ENCODE data around the gene RECQL5.

Gene RECQL5

DNA sequence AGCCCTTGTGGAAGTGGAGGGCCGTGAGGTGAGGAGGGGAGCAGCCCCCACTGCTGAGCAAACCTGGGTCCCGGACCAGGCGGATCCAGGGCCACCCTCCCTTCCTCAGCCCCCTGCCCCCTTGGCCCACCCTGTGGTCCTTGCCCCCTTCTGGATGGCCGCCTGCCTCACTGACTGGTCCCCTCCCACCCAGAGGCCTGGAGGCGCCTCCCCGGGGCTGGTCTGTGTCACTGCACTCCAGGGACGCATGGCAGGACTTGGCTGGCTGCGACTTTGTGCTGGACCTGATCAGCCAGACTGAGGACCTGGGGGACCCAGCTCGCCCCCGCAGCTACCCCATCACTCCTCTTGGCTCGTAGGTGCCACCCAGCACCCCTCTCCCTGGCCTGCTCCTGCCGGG is 52.9 kb downstream of the RECQL5 start:
- Mint-ChIP-seq H3K9me3 (no peaks in the 10 kb centered on the region), H3K27me3 (no peaks in the 10 kb centered on the region), H3K36me3 (ENCODE audit: low read depth) (no peaks in the 10 kb centered on the region), H3K4me1 (no peaks in the 10 kb centered on the region), H3K4me3 (no peak overlapping the region), H3K27ac (no peak overlapping the region)
- ATAC-seq, result no peak
- no peak for DNase-seq

DNA sequence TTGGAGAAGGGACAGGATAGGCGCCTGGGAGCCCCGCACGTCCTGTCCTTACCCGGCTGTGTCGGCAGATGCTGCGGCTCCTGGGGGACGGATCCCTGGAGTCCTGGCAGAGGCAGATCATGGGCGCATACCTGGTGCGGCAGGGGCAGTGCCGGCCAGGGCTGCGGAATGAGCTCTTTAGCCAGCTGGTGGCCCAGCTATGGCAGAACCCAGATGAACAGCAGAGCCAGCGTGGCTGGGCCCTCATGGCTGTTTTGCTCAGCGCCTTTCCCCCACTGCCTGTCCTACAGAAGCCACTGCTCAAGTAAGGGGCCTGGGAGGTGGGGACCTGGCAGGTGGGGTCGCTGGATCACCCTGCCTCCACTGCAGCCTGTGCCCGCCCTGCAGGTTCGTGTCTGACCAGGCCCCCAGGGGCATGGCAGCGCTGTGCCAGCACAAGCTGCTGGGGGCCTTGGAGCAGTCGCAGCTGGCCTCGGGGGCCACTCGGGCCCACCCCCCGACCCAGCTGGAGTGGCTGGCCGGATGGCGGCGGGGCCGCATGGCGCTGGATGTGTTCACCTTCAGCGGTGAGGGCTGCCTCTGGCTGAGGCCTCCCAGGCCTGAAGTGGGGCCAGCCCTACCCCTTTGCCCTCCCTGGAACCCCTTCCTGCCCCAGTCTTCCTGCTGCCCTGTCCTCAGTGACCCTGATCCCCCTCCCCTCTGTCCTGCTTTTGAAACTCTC is 53.9 kb downstream of the RECQL5 start:
- Mint-ChIP-seq H3K36me3 (ENCODE audit: low read depth) (no peaks in the 10 kb centered on the region), H3K27ac (no peak overlapping the region), H3K9me3 (no peaks in the 10 kb centered on the region), H3K4me3 (no peak overlapping the region), H3K27me3 (no peaks in the 10 kb centered on the region), H3K4me1 (no peaks in the 10 kb centered on the region)
- DNase-seq (no peak), ATAC-seq (no peak)

DNA sequence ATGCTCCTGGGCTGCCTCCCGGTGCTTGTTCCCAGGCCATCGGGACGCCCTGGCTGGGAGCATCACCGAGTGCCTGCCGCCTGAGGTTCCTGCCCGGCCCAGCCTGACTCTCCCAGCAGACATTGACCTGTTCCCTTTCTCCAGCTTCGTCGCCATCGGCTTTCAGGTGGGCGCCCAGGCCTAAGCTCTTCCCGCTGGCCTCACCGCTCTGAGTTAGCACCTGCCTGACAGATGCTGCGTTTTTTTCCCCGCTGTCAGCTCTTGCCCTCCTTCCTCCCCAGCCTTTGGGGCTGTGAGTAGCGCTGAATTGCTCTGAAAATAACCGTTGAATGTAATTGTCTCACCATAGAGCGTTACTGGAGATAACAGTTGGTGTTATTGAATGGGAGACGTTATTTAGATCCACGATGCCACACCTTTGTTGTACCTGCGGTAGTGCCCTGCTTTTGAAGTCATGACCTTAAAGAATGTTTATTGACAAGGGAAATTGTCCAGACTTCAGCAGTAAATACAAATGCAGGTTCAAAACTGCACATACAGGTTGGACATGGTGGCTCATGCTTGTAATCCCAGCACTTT is 55.0 kb downstream of the RECQL5 start:
- no peaks in the 10 kb centered on the region for H3K4me1 Mint-ChIP-seq
- no peaks in the 10 kb centered on the region for H3K9me3 Mint-ChIP-seq
- no peak overlapping the region for H3K4me3 Mint-ChIP-seq
- ATAC-seq (no peak), DNase-seq (no peak)
- no peaks in the 10 kb centered on the region for H3K27me3 Mint-ChIP-seq
- no peak overlapping the region for H3K27ac Mint-ChIP-seq
- H3K36me3 Mint-ChIP-seq (ENCODE audit: low read depth), result no peaks in the 10 kb centered on the region

DNA sequence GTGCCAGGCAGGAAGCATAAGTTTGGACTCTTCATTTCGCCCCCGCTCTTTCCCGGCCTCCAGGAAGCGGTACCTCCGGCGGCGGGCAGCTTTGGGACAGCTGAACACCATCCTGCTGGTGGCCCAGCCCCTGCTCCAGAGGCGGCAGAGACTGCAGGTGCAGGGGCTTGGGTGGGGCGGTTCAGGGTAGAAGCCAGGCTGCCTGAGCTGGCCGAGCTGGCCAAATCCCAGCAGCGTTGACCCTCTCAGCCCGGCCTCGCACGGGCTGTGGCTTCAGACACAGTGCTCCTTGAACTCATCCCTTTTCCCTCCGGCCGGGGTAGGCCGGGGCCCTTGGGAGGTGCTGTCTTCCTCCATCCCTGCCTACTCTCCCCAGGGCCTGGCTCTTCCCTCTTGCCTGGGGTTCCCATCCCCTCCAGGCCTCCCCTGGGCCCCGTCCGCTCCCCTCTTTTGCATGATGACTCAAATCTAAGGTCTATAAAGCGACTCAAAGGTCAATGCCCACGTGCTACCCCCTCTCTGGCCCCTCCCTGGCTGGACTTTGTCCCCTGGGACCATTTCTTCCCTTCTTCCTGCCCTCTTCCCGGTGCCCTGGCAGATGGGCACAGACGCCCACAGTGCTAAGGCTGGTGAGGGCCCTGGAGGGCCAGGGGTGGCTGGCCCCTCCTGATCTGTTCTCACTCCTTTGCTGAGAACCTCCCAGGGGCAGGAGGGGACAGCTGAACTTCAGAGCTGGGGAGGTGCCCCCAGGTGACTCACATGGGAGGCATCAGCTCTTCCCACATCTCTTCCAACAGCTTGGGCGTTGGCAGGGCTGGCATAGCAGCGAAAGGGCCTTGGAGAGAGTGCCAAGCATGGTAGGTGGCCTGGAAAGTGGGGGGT is 56.6 kb downstream of the RECQL5 start:
- Mint-ChIP-seq H3K4me1 (no peaks in the 10 kb centered on the region), H3K36me3 (ENCODE audit: low read depth) (no peaks in the 10 kb centered on the region), H3K27me3 (no peaks in the 10 kb centered on the region), H3K27ac (no peak overlapping the region), H3K9me3 (no peaks in the 10 kb centered on the region), H3K4me3 (no peak overlapping the region)
- DNase-seq (no peak), ATAC-seq (no peak)

DNA sequence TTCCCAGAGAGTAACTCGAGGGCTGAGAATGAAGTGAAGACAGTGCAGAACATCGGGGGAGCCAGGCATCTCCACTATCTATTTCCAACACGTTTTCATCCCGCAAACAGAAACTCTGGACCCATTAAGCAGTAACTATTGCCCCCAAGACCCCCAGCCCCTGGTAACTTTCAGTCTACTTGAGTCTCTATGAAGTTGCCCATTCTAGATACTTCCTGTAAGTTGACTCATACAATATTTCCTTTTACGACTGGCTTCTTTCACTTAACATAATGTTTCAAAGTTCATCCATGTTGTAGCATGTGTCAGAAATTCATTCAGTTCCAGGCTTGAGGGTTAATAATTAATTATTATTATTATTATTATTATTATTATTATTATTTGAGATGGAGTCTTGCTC is 59.9 kb downstream of the RECQL5 start:
- no peak overlapping the region for H3K4me3 Mint-ChIP-seq

DNA sequence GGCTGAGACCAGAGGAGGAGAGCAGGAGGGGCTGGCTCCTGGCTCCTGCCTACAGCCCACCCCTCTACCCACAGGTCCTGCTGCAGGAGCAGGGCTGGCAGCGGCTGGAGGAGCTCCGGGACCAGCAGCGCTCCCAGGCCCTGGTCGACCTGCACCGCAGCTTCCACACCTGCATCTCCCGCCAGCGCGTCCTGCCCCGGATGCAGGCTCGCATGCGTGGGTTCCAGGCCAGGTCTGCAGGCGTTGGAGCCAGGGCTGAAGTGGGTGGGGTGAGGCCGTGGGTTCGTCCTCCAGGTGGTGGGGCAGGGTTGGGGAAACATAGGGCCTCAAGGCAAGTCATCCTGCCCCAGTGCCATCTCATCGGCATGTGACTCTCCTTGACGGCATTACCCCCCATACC is 61.2 kb downstream of the RECQL5 start:
- no peak overlapping the region for H3K27ac Mint-ChIP-seq
- no peaks in the 10 kb centered on the region for H3K9me3 Mint-ChIP-seq
- H3K27me3 Mint-ChIP-seq, result no peaks in the 10 kb centered on the region
- no peak overlapping the region for H3K4me3 Mint-ChIP-seq
- ATAC-seq (no peak), DNase-seq (no peak)
- H3K36me3 Mint-ChIP-seq (ENCODE audit: low read depth), result no peaks in the 10 kb centered on the region
- no peaks in the 10 kb centered on the region for H3K4me1 Mint-ChIP-seq

More for the DNA sequence above, 59.9 kb downstream of the RECQL5 start:
- ATAC-seq, result no peak
- H3K27me3 Mint-ChIP-seq, result no peaks in the 10 kb centered on the region
- no peak for DNase-seq
- H3K27ac Mint-ChIP-seq, result no peak overlapping the region
- no peaks in the 10 kb centered on the region for H3K9me3 Mint-ChIP-seq
- H3K4me1 Mint-ChIP-seq, result no peaks in the 10 kb centered on the region
- H3K36me3 Mint-ChIP-seq (ENCODE audit: low read depth), result no peaks in the 10 kb centered on the region

DNA sequence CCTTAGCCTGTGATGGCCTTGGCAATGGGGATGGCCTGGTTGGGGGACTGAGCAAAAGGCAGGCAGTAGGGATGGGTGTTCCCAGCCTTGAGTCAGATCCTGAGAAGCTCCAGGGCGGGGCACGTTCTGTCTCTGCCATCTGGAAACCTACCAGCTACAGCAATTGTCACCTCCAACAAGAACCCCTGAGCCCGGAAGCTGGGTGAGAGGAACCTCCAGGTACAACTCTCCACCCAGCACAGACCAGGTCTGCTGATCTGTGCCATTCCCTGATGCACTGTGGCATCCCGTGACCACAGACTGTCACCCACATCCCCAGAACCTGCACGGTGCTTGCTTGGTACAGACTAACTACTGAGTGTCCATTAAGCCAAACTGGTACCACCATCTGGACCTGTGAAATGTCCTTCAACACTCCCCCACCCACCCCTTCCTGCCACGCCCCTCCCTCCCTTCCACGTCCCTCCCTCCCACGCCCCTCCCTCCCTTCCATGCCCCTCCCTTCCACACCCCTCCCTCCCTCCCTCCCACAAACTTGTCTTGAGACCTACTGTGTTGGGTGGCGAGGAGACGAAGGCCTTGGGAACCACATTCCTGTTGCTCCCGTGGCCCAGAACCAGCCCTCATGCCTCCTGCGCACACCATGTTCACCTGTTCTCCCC is 62.8 kb downstream of the RECQL5 start:
- Mint-ChIP-seq H3K36me3 (ENCODE audit: low read depth) (no peaks in the 10 kb centered on the region), H3K4me1 (no peaks in the 10 kb centered on the region), H3K27me3 (no peaks in the 10 kb centered on the region), H3K9me3 (no peaks in the 10 kb centered on the region), H3K4me3 (no peak overlapping the region), H3K27ac (no peak overlapping the region)
- DNase-seq (no peak), ATAC-seq (peak; percentile 23)

DNA sequence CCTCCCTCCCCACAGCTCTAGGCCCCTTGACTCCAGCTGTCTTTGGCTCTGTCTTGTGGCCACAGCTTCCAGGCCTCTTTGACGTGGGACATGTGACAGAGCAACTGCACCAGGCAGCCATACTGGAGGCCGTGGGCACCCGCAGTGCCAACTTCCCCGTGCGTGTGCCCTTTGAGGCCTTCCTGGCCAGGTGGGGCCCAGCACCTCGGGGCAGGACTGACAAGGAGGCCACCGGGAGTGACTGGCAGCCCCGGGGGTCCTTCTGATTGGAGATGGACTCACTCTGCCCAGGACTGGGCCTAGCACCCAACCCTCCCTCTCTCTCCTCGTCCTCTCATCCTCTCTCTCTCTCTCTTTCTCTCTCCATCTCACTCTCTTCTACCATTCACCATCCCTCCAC is 63.8 kb downstream of the RECQL5 start:
- DNase-seq (no peak), ATAC-seq (no peak)
- Mint-ChIP-seq H3K9me3 (no peaks in the 10 kb centered on the region), H3K27me3 (no peaks in the 10 kb centered on the region), H3K4me1 (no peaks in the 10 kb centered on the region), H3K4me3 (no peak overlapping the region), H3K36me3 (ENCODE audit: low read depth) (no peaks in the 10 kb centered on the region), H3K27ac (no peak overlapping the region)

DNA sequence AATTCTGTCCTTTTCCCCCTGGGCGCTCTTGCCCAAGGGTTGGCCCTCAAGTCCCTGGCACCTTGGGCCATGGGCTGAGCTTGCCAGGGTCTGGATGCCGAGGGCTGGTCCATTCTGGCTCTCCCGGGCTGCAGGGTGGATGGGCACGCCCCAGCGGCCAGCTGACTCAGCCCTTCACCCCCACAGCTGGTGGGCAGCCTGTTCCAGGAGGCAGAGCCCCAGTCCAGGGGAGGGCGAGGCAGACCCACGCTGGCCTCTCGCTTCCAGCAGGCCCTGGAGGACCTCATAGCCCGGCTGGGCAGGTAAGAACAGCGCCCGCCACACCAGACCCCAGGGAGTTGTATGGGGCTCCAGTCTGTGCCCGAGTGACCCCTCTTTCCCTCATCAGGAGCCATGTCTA is 64.3 kb downstream of the RECQL5 start:
- Mint-ChIP-seq H3K4me3 (no peak overlapping the region), H3K4me1 (no peaks in the 10 kb centered on the region), H3K27me3 (no peaks in the 10 kb centered on the region), H3K27ac (no peak overlapping the region), H3K36me3 (ENCODE audit: low read depth) (no peaks in the 10 kb centered on the region), H3K9me3 (no peaks in the 10 kb centered on the region)
- no peak for DNase-seq
- no peak for ATAC-seq

DNA sequence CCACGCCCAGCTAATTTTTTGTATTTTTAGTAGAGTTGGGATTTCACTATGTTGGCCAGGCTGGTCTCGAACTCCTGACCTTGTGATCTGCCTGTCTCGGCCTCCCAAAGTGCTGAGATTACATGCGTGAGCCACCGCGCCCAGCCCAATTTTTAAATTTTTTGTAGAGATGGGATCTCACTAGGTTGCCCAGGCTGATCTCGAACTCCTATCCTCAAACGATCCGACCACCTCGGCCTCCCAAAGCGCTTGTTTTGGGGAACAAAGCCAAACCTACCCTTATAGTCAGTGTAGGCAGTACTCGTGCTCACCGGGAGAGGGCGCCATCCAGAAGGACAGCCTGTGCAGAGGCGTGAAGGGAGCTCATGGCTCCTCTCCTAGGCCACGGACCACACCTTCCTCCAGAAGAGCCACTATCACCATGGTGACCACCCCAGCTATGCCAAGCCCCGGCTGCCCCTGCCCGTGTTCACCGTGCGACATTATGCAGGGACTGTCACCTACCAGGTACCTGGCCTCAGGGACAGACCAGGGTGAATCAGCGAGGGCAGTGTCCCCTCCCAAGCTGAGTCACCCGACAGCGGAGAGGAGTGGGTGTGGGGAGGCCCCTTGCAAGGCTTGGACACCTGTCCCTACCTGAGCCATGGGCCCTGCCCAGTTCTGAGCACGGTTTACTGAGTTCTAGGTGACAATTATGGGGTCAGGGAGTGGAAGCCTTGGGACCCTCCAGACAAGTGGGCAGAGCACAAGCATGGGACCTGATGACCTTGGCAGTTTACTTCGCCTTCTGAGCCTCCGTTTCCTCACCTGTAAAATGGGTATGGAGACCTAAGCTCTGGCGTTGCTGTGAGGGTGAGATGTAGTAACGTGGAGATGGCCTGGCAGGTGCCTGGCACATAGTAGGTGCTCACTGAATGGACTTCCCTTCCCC is 65.6 kb downstream of the RECQL5 start:
- Mint-ChIP-seq H3K4me1 (no peaks in the 10 kb centered on the region), H3K36me3 (ENCODE audit: low read depth) (no peaks in the 10 kb centered on the region), H3K27me3 (no peaks in the 10 kb centered on the region), H3K9me3 (no peaks in the 10 kb centered on the region), H3K27ac (no peak overlapping the region), H3K4me3 (no peak overlapping the region)
- ATAC-seq (peak; percentile 70), DNase-seq (peak; percentile 72)

DNA sequence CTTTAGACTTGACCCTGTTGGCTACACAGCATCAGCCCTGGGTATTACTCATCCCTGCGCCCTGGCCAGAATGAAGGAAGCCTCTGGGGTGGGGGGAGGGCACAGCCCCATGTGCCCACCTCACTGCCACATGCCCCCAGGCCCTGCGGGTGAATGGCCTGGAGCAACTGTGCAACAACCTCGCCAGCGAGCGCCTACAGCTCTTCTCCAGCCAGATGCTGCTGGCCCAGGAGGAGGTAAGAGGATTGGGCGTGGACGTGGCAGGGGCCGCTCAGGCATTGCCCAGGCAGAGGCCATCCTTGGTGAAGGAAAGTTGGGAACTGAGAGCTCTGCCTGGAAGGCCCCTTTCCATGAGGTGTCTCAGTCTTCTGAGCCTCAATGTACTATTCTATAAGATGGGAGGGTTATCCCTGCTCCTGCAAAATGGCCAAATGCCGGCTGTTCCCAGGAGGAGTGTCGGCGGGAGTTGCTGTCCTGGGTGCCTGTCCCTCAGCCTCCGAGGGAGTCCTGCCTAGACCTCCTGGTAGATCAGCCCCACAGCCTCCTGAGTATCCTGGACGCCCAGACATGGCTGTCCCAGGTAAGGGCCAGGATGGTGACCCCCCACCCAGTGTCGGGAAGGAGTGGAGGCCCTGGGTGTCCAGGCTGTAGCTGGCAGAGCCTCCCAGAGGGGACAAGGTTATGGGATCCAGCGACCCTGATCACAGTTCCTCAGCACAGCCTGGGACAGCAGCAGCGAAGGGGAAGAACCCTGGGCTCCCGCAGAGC is 70.5 kb downstream of the RECQL5 start:
- H3K9me3 Mint-ChIP-seq, result no peaks in the 10 kb centered on the region
- no peaks in the 10 kb centered on the region for H3K4me1 Mint-ChIP-seq
- no peaks in the 10 kb centered on the region for H3K27me3 Mint-ChIP-seq
- H3K4me3 Mint-ChIP-seq, result no peak overlapping the region
- H3K27ac Mint-ChIP-seq, result no peak overlapping the region
- DNase-seq (no peak), ATAC-seq (no peak)
- H3K36me3 Mint-ChIP-seq (ENCODE audit: low read depth), result no peaks in the 10 kb centered on the region

DNA sequence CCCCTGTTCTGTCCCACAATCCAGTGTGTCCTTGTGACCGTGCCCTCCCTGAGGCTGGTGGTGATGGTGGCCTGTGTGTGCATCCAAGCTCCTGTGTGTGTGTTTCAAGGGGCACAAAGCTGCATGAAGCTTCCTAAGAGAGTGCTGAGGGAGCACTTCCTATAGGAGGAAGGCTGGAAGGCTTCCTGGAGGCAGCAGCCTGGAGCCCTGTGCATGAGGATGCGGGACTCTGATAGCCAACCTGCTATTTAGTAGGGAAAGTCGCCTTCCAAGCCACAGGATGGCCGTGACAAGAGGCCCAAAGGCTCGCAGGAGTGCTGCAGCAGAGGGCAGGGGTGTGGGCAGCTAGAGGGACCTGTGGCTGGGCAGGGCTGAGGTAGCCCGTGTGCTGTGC is 71.0 kb downstream of the RECQL5 start:
- no peak for ATAC-seq
- Mint-ChIP-seq H3K4me1 (no peaks in the 10 kb centered on the region), H3K9me3 (no peaks in the 10 kb centered on the region), H3K4me3 (no peak overlapping the region), H3K27me3 (no peaks in the 10 kb centered on the region), H3K27ac (no peak overlapping the region), H3K36me3 (ENCODE audit: low read depth) (no peaks in the 10 kb centered on the region)
- DNase-seq, result no peak

DNA sequence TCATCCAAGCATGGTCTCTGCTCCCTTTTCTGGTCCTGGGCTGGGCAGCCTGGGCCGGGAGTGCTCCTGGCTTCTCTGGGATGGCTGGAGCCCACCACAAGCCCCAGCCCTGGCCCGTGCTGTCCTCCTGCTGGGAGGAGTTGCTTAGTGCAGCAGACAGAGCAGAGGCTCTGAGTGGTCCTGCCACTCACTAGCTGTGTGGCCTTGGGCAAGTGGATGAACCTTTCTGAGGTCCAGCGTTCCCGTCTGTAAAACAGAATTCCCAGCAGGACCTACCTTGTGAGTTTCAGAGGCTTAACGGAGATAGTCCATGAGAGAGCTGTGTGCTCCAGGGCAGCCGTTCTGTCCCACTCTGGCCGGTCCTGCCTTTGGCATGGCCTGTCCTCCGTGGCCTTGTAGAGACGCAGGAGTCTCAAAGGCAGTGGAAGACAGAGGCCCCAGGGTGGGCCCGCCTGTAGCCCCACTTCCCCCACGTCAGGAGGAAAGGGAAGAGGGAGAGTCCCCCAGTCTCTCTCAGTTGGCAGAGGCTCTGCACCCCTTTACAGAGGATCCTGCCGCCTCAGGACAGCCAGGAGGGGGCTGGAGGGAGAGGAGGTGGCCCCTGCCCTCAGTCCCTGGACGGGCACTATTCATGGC is 71.6 kb downstream of the RECQL5 start:
- no peaks in the 10 kb centered on the region for H3K9me3 Mint-ChIP-seq
- H3K4me3 Mint-ChIP-seq, result no peak overlapping the region
- no peak for DNase-seq
- H3K4me1 Mint-ChIP-seq, result no peaks in the 10 kb centered on the region
- no peak overlapping the region for H3K27ac Mint-ChIP-seq
- no peak for ATAC-seq
- no peaks in the 10 kb centered on the region for H3K27me3 Mint-ChIP-seq
- H3K36me3 Mint-ChIP-seq (ENCODE audit: low read depth), result no peaks in the 10 kb centered on the region

Measured in activated naive CD8-positive, alpha-beta T cell treated with anti-CD3 and anti-CD28 coated beads, Interleukin-2, amount 50 U/mL, for 24 hours (primary cell).